ENCODE results near the gene NR2C2. TPM values are rescaled to one million over a fixed set of nuclear protein-coding genes. Genes with fewer than 3 reads are reported as not detected.
A peak's percentile ranks its signal among the peaks of the same experiment; 100 is the strongest.

NR2C2 gene
- total RNA-seq, 1 experiment from 2014 or later, result 38.5 TPM

DNA sequence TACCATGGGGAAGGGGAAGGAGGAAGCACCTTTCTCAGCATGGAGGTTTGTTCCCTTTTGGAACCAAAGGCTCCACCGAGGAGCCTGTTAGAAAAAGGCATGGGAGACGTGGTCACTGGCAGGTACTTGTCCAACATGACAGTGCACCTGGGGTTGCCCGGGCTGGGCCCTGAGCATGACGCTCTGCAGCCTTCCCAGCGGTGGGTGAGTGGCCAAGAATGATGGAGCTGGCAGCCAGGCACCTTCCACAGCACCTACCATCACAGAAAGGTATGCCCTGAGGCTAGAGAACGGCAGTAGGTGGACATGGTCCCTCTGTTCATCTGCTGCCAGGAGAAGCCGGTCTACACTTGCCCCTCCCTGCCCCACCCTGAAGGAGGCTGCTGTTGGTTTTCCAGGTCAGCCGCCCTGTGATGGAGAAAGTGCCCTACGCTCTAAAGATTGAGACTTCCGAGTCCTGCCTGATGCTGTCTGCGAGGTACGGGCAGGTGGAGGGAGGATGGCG, 29.0 kb upstream of the NR2C2 start:
- no CpG with 5 or more reads among the region's 13 CpGs for WGBS (ENCODE audit: extremely low coverage, insufficient read length, low lambda C conversion rate)
- Mint-ChIP-seq H3K27me3 (ENCODE audit: low read depth) (no peaks in the 10 kb centered on the region; the same call in 1 of the 2 replicates), H3K36me3 (ENCODE audit: insufficient read depth in 1 of 3, low read depth in 3 of 3) (no peaks in the 10 kb centered on the region)

More for the DNA sequence above, 29.0 kb upstream of the NR2C2 start:
- no peaks in the 10 kb centered on the region for H3K27me3 ChIP-seq (ENCODE audit: insufficient read depth, low read length)
- H2BK120ac ChIP-seq (ENCODE audit: low read depth, low read length, poor library complexity, severe bottlenecking), result no peak overlapping the region
- H3K4ac ChIP-seq (ENCODE audit: low read depth, low read length), result no peak overlapping the region
- H3K27ac ChIP-seq (ENCODE audit: insufficient read length, low read depth, low read length), result no peak overlapping the region
- no peak overlapping the region for H2AFZ ChIP-seq (ENCODE audit: low read length)
- H3K4me3 Mint-ChIP-seq, result no peak overlapping the region
- H2AK5ac ChIP-seq (ENCODE audit: insufficient read length, low read length), result no peak overlapping the region
- peak overlapping the region in 1 of 3 experiments; percentile 79; a peak in 1 of 7 replicates for H3K27ac Mint-ChIP-seq
- no peak overlapping the region for H2BK15ac ChIP-seq (ENCODE audit: low read depth, low read length)
- no peaks in the 10 kb centered on the region for H3K9me3 Mint-ChIP-seq
- no peak overlapping the region for H4K5ac ChIP-seq (ENCODE audit: insufficient read length, low read depth, low read length)
- no peak overlapping the region for H2BK20ac ChIP-seq (ENCODE audit: low read depth, low read length, poor library complexity, severe bottlenecking)
- peaks cover 9 to 19% of the 10 kb centered on the region in 2 experiments for H3K4me1 Mint-ChIP-seq
- no peak overlapping the region for H4K8ac ChIP-seq (replicated peaks; ENCODE audit: insufficient read length, low read depth, low read length)
- H3K14ac ChIP-seq (ENCODE audit: insufficient read depth, low read length), result no peak overlapping the region
- no peaks in the 10 kb centered on the region for H3K79me1 ChIP-seq (ENCODE audit: insufficient read depth, low read depth, low read length, poor library complexity, severe bottlenecking)
- no peak for DNase-seq
- H3K4me1 ChIP-seq (ENCODE audit: insufficient read depth, low read length), result no peaks in the 10 kb centered on the region
- TF ChIP-seq, protein P1, sequence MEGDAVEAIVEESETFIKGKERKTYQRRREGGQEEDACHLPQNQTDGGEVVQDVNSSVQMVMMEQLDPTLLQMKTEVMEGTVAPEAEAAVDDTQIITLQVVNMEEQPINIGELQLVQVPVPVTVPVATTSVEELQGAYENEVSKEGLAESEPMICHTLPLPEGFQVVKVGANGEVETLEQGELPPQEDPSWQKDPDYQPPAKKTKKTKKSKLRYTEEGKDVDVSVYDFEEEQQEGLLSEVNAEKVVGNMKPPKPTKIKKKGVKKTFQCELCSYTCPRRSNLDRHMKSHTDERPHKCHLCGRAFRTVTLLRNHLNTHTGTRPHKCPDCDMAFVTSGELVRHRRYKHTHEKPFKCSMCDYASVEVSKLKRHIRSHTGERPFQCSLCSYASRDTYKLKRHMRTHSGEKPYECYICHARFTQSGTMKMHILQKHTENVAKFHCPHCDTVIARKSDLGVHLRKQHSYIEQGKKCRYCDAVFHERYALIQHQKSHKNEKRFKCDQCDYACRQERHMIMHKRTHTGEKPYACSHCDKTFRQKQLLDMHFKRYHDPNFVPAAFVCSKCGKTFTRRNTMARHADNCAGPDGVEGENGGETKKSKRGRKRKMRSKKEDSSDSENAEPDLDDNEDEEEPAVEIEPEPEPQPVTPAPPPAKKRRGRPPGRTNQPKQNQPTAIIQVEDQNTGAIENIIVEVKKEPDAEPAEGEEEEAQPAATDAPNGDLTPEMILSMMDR (conservative IDR thresholded peaks at IDR 0.05), result no peak
- no peaks in the 10 kb centered on the region for H3K23me2 ChIP-seq (ENCODE audit: insufficient read length, low read depth, low read length, poor library complexity, severe bottlenecking)
- H3K9me3 ChIP-seq (ENCODE audit: control insufficient read depth, low read depth, low read length), result no peaks in the 10 kb centered on the region
- no peak overlapping the region for H2BK12ac ChIP-seq (ENCODE audit: insufficient read length, low read depth, low read length)
- no peak overlapping the region for H3K18ac ChIP-seq (ENCODE audit: insufficient read length, low read depth, low read length)
- no peak overlapping the region for H3K4me2 ChIP-seq (ENCODE audit: insufficient read depth, insufficient read length, low read length)
- H4K91ac ChIP-seq (ENCODE audit: insufficient read length, low read depth, low read length), result no peak overlapping the region
- H4K20me1 ChIP-seq (ENCODE audit: control insufficient read depth, insufficient read depth, insufficient read length), result no peaks in the 10 kb centered on the region
- no peak overlapping the region for H2BK5ac ChIP-seq (ENCODE audit: insufficient read length, low read length)
- no peak overlapping the region for H3K23ac ChIP-seq (ENCODE audit: insufficient read length, low read depth, low read length)
- no peak overlapping the region for H3K9ac ChIP-seq (ENCODE audit: extremely low read depth, insufficient read length, low read length)
- H3T11ph ChIP-seq (ENCODE audit: low read length), result no peak overlapping the region
- H3K79me2 ChIP-seq (ENCODE audit: insufficient read depth, low read length), result no peaks in the 10 kb centered on the region
- no peak overlapping the region for H3K56ac ChIP-seq (ENCODE audit: insufficient read length, low read depth, low read length)

Data from H9 (cell line).